Amniotic stem cell (primary cell): ENCODE data around the gene GRM3.

ENCODE experiments used
- DNase-seq: peaks from one replicate; lab custom pipeline; 2025; lab: John Stamatoyannopoulos, UW

GRM3 gene

DNA sequence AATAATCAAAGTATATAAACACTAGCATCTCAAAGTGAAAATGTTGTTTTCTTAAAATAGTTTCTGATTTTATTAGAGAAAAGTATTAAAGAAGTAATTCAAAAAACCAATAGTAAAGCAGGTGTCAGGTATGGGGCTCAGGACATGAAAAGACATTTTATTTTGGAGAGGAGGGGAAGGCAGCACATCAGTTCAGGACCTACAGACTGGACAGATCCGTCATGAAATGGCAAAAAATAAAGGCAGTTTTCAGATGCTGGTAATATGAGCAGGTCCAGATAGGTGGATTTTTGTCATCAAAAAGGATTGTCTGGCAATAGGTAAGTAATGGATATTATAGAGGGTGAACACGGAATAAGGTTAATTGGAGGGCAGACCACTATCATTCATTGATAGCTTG lies 49.0 kb downstream of the GRM3 start:
- DNase-seq = no peak

DNA sequence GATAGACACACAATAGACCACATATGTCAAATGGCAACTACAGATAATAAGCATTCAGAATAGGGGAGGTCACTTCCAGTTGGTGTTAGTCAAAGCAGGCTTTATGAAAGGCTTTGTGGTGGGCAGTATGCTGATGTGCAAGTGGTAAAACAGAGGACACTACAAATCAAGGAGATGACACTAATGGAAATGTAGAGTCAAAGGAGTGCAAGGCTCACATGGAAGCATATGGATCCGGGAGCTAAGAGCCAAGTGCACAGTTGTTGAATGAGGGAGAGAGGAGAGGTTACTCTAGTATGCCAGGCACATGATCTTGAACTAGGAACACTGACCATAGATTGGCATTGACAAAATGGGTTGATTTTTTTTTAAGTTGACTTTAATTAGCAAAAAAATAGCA lies 62.7 kb downstream of the GRM3 start:
- no peak for DNase-seq

GRCh38 chr7:86708031-86708680 lies 64.4 kb downstream of the GRM3 start:
- DNase-seq = no peak

DNA sequence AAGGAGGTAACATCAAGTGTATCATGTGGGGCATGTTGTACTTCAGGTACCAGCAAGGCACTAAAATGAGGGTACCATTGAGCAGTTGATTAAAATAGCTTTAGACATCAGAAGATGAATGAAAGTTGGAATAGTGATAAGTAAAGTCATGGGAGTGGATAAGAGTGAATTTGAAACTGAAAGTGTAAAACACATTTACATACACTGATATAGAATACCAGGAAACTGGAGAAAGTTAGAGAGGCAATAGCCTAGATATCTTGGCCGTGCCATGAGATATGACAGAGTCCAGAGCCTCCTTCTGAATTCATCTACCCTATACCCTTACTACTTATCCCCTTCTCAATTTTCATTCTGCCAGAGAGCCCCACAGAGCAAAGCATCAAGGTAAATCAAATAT lies 76.6 kb downstream of the GRM3 start:
- no peak for DNase-seq

GRCh38 chr7:86733783-86734182 lies 90.1 kb downstream of the GRM3 start:
- DNase-seq = no peak

GRCh38 chr7:86745013-86745745 lies 101.5 kb downstream of the GRM3 start:
- no peak for DNase-seq

GRCh38 chr7:86747698-86748097 lies 104.0 kb downstream of the GRM3 start:
- no peak for DNase-seq

DNA sequence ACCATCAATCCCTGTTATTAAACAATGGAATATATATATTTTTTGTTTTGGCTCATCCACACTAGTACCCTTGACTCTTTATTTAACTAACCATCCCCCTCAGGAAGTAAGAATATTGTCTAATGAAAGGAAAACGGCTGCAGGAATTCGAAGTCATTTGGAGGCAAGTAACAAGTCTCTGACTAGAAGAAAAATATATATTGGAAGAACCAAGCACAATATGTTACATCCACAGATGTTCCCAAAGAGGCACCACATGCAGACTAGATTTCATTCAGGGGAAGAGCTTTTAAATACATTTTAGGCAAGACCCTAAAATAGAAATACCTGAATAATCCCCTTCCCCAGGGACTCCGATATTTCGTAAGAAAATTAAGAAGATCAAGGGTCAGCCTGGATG lies 104.5 kb downstream of the GRM3 start:
- DNase-seq = no peak

- DNase-seq = no peak
These were observed 105.4 kb downstream of the GRM3 start for GRCh38 chr7:86748843-86749719.

- DNase-seq = no peak
These were observed 106.3 kb downstream of the GRM3 start for GRCh38 chr7:86749741-86750665.

GRCh38 chr7:86760236-86760635 lies 116.5 kb downstream of the GRM3 start:
- DNase-seq = no peak

DNA sequence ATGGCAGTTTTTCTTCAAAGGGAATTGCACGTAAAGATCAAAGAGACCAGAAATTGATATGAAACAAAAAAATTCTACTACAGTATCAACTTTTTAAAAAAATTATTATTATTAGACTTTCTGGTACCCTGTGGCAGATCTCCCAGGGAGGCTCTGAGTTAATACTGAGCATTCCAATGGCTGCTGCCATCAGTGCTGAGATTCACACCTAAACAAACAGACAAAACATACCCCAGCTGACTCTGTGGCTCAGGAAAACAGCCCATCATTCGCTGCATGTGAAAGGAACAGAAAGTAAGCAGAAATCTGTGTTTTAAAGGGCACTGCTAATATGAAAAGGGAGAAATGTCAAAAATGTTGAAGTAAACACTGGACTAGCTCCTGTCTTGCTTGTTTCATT lies 118.4 kb downstream of the GRM3 start:
- DNase-seq = no peak

- no peak for DNase-seq
These were observed 122.2 kb downstream of the GRM3 start for GRCh38 chr7:86765931-86766330.

- no peak for DNase-seq
These were observed 124.7 kb downstream of the GRM3 start for GRCh38 chr7:86768394-86768793.

- no peak for DNase-seq
These were observed 125.5 kb downstream of the GRM3 start for GRCh38 chr7:86768967-86769760.

- DNase-seq = no peak
These were observed 129.6 kb downstream of the GRM3 start for GRCh38 chr7:86773309-86773708.

GRCh38 chr7:86775203-86775602 lies 131.5 kb downstream of the GRM3 start:
- no peak for DNase-seq

DNA sequence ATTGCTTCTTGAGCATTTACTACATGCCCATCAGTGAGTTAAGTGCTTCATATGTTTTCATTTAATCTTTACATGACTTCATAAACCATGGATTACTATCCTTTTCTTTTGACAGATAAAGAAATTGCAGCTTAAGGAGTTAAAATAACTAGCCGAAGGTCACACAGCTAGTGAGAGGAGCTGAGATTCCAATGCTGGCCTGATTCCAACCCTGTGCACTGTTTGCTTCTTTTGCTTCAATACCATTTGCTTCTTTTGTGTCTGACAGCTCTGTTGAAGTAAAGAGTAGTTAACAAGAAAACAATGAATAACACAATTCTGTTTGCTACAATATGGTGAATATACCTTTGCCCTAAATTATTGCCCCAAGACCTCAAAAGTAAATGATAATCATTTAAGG lies 132.4 kb downstream of the GRM3 start:
- DNase-seq = no peak

DNA sequence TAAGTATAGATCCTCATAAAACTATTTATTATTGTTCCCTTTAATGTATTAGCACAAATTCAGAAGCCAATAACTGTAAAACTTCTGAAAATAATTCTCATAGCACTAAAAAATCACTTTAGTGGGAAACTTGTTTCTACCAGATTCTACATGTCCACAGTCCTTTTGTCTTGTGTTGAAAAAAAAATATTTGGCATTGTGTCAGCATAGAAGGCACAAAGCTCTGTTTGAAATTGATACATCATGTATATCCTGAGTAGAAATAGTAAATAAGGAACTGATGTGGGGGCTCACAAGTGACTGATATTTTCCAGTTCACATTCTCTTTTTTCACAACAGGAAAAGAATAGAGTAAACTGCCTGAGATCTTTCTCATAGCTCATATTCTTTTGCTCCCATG lies 134.6 kb downstream of the GRM3 start:
- no peak for DNase-seq

DNA sequence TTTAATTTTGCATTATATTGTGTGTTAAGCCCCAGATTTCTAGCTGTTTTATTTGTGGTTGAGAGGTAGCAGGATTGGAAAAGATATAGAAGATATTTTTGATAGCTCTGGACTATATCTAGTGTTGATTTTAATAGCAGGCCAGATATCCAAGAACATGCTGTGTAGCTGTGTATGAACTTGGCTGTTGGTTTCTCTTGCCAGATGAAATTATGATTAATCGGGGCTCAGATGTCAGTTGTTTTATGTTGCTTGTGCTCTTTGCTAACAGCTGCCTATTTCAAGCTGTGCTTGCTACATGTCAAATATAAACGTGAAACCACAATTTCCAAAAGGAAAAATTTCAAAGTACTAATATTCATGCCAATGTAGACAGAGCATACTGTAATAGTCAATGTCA lies 141.1 kb downstream of the GRM3 start:
- no peak for DNase-seq

DNA sequence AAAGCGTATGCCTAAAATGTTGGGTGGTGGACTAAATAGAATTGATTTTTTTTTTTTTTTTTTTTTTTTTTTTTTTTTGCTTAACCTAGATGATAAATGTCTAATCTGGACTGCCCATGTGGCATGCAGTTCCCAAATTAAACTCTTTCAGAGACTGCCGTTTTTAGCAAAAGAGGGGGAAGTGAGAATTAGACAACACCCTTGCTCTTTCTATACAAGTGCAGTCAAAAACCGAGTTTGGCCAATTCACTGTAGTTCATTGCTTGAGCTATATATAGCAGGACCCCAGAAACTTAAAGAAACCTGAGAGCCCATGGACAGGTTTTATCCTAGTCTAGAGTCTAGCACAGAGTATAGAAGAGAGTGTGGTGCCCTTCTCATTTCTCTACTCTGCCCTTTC lies 141.9 kb downstream of the GRM3 start:
- no peak for DNase-seq
